D341Med (cell line): ENCODE results near the gene CNTF.

ENCODE experiments used
- DNase-seq: peaks from one replicate; pipeline ENCODE4 v3.0.0; 2012; ENCODE audit warnings: low spot score

The CNTF gene

GRCh38 chr11:58641803-58642581 is 19.5 kb downstream of the CNTF start:
- DNase-seq = no peak

GRCh38 chr11:58645854-58646253 is 23.4 kb downstream of the CNTF start:
- DNase-seq = no peak

- DNase-seq = no peak
Measured at GRCh38 chr11:58647141-58647699, 24.8 kb downstream of the CNTF start.

GRCh38 chr11:58647866-58648265 is 25.4 kb downstream of the CNTF start:
- no peak for DNase-seq

- no peak for DNase-seq
Measured at GRCh38 chr11:58649623-58650022, 27.2 kb downstream of the CNTF start.

GRCh38 chr11:58650496-58650895 is 28.0 kb downstream of the CNTF start:
- no peak for DNase-seq

- no peak for DNase-seq
Measured at GRCh38 chr11:58652726-58653280, 30.3 kb downstream of the CNTF start.

- DNase-seq = peak; percentile 86
Measured at GRCh38 chr11:58654079-58654907, 31.8 kb downstream of the CNTF start.

- no peak for DNase-seq
Measured at GRCh38 chr11:58654908-58655296, 32.4 kb downstream of the CNTF start.

GRCh38 chr11:58656348-58656747 is 33.9 kb downstream of the CNTF start:
- no peak for DNase-seq

- no peak for DNase-seq
Measured at GRCh38 chr11:58658623-58659022, 36.2 kb downstream of the CNTF start.

- DNase-seq = no peak
Measured at GRCh38 chr11:58659404-58659803, 36.9 kb downstream of the CNTF start.

GRCh38 chr11:58659910-58660570 is 37.6 kb downstream of the CNTF start:
- DNase-seq = no peak

- DNase-seq = no peak
Measured at GRCh38 chr11:58671983-58672633, 49.6 kb downstream of the CNTF start.

GRCh38 chr11:58674609-58675008 is 52.1 kb downstream of the CNTF start:
- DNase-seq = no peak
